Type B pancreatic cell (in vitro differentiated cells): Measurements from ENCODE around the gene CTBP2. TPM values are rescaled to one million over a fixed set of nuclear protein-coding genes. Genes with fewer than 3 reads are reported as not detected.
A peak's percentile ranks its signal among the peaks of the same experiment; 100 is the strongest.
"Not testable (repeated sequence)": the region's sequence is repeated elsewhere in the genome, so short reads cannot be mapped to it uniquely, and the experiment has no call there.

Experiments used
- DNase-seq: peaks from one replicate; pipeline ENCODE4 v3.0.0; 2021; ENCODE audit warnings: mixed read lengths; ENCODE audit not compliant: unreplicated experiment; ENCODE audit errors: extremely low spot score
- H3K27ac Mint-ChIP-seq: 2 replicates; pipeline ENCODE4 v1.8.0; 2021; ENCODE audit warnings: mild to moderate bottlenecking, mixed read lengths
- H3K27me3 Mint-ChIP-seq: 2 replicates; pipeline ENCODE4 v1.8.0; 2021; ENCODE audit warnings: mixed read lengths
- H3K36me3 Mint-ChIP-seq: 2 replicates; pipeline ENCODE4 v1.8.0; 2021; ENCODE audit warnings: mixed read lengths
- H3K4me1 Mint-ChIP-seq: one replicate; pipeline ENCODE4 v1.8.0; 2021; ENCODE audit warnings: mixed read lengths; ENCODE audit not compliant: unreplicated experiment
- H3K4me3 Mint-ChIP-seq: 2 replicates; pipeline ENCODE4 v1.8.0; 2021; ENCODE audit warnings: mild to moderate bottlenecking, mixed read lengths
- H3K9me3 Mint-ChIP-seq: 2 replicates; pipeline ENCODE4 v1.8.0; 2021; ENCODE audit warnings: mixed read lengths
- total RNA-seq: library from RNA; stranded (reverse); gene quantifications from 2 replicates; pipeline ENCODE4 v1.2.1, GENCODE V29; 2021; ENCODE audit warnings: low replicate concordance
- TF ChIP-seq, protein P1 (sequence below): fragments of 200-600 bp; sonication (generic); conservative IDR thresholded peaks from 2 replicates; pipeline ENCODE4 v1.5.0; 2021; ENCODE audit warnings: antibody characterized with exemption, mild to moderate bottlenecking

Gene CTBP2
- total RNA-seq, 1 donor from 2014 or later: 113 TPM

GRCh38 chr10:125163803-125164202, 3.4 kb upstream of the CTBP2 start:
- H3K4me3 Mint-ChIP-seq: no peak overlapping the region
- DNase-seq: peak; percentile 27
- H3K36me3 Mint-ChIP-seq: no peaks in the 10 kb centered on the region
- no peak overlapping the region for H3K27ac Mint-ChIP-seq
- no peaks in the 10 kb centered on the region for H3K4me1 Mint-ChIP-seq
- no peaks in the 10 kb centered on the region for H3K27me3 Mint-ChIP-seq
- TF ChIP-seq, protein P1, sequence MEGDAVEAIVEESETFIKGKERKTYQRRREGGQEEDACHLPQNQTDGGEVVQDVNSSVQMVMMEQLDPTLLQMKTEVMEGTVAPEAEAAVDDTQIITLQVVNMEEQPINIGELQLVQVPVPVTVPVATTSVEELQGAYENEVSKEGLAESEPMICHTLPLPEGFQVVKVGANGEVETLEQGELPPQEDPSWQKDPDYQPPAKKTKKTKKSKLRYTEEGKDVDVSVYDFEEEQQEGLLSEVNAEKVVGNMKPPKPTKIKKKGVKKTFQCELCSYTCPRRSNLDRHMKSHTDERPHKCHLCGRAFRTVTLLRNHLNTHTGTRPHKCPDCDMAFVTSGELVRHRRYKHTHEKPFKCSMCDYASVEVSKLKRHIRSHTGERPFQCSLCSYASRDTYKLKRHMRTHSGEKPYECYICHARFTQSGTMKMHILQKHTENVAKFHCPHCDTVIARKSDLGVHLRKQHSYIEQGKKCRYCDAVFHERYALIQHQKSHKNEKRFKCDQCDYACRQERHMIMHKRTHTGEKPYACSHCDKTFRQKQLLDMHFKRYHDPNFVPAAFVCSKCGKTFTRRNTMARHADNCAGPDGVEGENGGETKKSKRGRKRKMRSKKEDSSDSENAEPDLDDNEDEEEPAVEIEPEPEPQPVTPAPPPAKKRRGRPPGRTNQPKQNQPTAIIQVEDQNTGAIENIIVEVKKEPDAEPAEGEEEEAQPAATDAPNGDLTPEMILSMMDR: no peak
- no peaks in the 10 kb centered on the region for H3K9me3 Mint-ChIP-seq

DNA sequence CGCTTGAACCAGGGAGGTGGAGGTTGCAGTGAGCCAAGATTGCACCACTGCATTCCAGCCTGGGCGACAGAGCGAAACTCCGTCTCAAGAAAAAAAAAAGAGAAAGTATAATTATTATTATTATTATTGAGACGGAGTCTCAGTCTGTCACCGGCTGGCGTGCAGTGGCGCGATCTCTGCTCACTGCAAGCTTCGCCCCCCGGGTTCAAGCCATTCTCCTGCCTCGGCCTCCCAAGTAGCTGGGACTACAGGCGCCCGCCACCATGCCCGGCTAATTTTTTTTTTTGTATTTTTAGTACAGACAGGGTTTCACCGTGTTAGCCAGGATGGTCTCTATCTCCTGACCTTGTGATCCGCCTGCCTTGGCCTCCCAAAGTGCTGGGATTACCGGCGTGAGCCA, 2.9 kb upstream of the CTBP2 start:
- H3K9me3 Mint-ChIP-seq, H3K27me3 Mint-ChIP-seq, H3K36me3 Mint-ChIP-seq, DNase-seq, H3K27ac Mint-ChIP-seq, H3K4me1 Mint-ChIP-seq, H3K4me3 Mint-ChIP-seq: not testable (repeated sequence)

DNA sequence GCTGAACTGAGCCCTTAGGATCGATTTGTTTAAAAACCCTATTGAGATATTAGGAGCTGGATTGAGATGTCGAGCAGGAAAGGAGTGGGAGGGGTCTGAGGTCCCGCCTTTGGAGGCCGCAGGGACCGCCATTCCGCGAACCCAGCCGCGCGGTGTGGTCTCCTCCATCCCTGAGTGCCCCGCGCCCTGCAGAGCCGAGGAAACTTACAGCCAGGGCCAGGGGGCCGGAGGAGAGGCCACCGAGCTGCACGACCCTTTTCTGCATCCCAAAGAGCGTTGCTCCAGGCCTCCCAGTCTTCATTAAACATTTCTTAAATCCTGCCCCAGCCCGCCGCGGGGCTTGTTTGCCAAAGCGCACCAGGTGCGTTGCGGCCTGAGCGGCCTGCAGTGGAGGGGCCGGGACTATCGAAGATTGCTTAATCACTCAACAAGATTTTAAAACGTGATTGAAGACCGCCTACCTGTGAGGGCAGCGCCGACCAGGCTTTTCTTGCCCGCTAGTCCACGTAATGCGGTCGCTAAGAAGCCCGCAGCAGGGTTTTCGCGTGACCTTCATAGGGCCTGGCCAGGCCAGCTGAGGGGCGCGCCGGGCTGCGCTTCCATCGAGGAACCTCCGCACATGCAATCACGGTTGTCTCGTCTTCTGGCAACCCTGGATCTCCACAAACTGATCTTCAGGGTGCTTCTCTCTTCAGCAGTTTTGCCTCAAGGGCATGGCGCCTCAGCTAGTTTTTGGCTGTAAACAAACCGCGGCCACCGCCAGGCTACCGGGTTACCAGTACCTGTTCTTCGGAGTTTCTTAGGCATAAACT, 2.0 kb upstream of the CTBP2 start:
- Mint-ChIP-seq H3K4me1 (peaks cover 6% of the 10 kb centered on the region), H3K27ac (peak overlapping the region; percentile 89), H3K4me3 (peak overlapping the region; percentile 85), H3K36me3 (no peaks in the 10 kb centered on the region), H3K9me3 (no peaks in the 10 kb centered on the region), H3K27me3 (no peaks in the 10 kb centered on the region)
- peak; percentile 62 for DNase-seq
- TF ChIP-seq, protein P1: no peak

GRCh38 chr10:125161707-125162119, 1.4 kb upstream of the CTBP2 start:
- H3K36me3 Mint-ChIP-seq: no peaks in the 10 kb centered on the region
- peak overlapping the region; percentile 85 for H3K4me3 Mint-ChIP-seq
- H3K4me1 Mint-ChIP-seq: peaks cover 12% of the 10 kb centered on the region
- no peaks in the 10 kb centered on the region for H3K27me3 Mint-ChIP-seq
- H3K9me3 Mint-ChIP-seq: no peaks in the 10 kb centered on the region
- peak overlapping the region; percentile 89 for H3K27ac Mint-ChIP-seq
- TF ChIP-seq, protein P1: peak; percentile 27
- no peak for DNase-seq

- H3K27ac Mint-ChIP-seq: peak overlapping the region; percentile 89
- H3K27me3 Mint-ChIP-seq: no peaks in the 10 kb centered on the region
- H3K36me3 Mint-ChIP-seq: no peaks in the 10 kb centered on the region
- TF ChIP-seq, protein P1: peak; percentile 71
- peak overlapping the region; percentile 85 for H3K4me3 Mint-ChIP-seq
- DNase-seq: peak; percentile 84
- H3K9me3 Mint-ChIP-seq: no peaks in the 10 kb centered on the region
- peaks cover 18% of the 10 kb centered on the region for H3K4me1 Mint-ChIP-seq
Observed at GRCh38 chr10:125160856-125161706, 718 bp upstream of the CTBP2 start.

DNA sequence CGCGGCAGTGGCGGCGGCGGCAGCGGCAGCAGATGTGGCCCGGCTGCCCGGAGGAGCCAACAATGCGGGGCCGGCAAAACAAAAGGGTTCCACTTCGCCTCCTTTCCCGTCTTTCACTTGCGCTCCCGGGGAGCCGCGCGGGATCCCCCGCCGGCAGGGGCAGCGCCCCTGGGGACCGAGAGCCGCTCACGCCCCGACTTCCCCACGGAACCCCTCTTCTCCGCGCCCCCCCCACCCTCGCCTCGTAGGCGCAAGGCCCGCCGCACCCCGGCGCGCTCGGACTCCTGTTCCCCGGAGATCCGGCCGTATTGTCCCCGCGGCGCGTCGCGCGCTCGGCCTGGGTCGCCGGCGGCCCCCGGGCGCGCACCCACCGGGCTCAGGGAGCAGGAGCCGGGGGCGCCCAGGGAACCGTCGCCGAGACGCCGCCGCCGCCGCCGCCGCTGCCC, 854 bp downstream of the CTBP2 start:
- no peaks in the 10 kb centered on the region for H3K9me3 Mint-ChIP-seq
- H3K27ac Mint-ChIP-seq: peak overlapping the region; percentile 65
- H3K36me3 Mint-ChIP-seq: no peaks in the 10 kb centered on the region
- no peaks in the 10 kb centered on the region for H3K27me3 Mint-ChIP-seq
- peak overlapping the region; percentile 89 for H3K4me3 Mint-ChIP-seq
- TF ChIP-seq, protein P1: no peak
- peaks cover 34% of the 10 kb centered on the region for H3K4me1 Mint-ChIP-seq
- peak; percentile 68 for DNase-seq
